Tibial nerve (tissue), 4 donors: ENCODE results near the gene MON1A.

Experiments used
- CTCF ChIP-seq, 5 experiments: fragments of 200-600 bp in 3 of 5; fragments of 450-650 bp in 2 of 5; sonication (generic) in 3 of 5; IDR thresholded peaks; one replicate each; pipeline ENCODE4 v1.5.1; 2016 to 2019; ENCODE audit warnings: antibody characterized with exemption in 5 of 5, mild to moderate bottlenecking in 3 of 5, moderate library complexity in 2 of 5
- EP300 ChIP-seq, 2 donors: sonication (generic); formaldehyde crosslinking; IDR thresholded peaks; one replicate each; pipeline ENCODE4 v1.6.1; 2017; ENCODE audit warnings: antibody characterized with exemption in 2 of 2, mild to moderate bottlenecking in 1 of 2
- POLR2A ChIP-seq, 2 donors: fragments of 450-650 bp; IDR thresholded peaks; one replicate each; pipeline ENCODE4 v1.6.1; 2017; ENCODE audit warnings: antibody characterized with exemption in 2 of 2, mild to moderate bottlenecking in 2 of 2, moderate library complexity in 2 of 2

GRCh38 chr3:49910409-49911123 is 19.0 kb downstream of the MON1A start:
- TF ChIP-seq POLR2A (IDR thresholded peaks at IDR 0.05) (no peak), CTCF (IDR thresholded peaks at IDR 0.05) (no peak), EP300 (IDR thresholded peaks at IDR 0.05) (no peak)
